ENCODE measurements around the gene MERTK.

The MERTK gene

GRCh38 chr2:112003576-112004252, 105.3 kb downstream of the MERTK start:
- ChIA-PET POLR2A (no interaction called here), CTCF (no interaction called here)
- TF ChIP-seq, protein P1, sequence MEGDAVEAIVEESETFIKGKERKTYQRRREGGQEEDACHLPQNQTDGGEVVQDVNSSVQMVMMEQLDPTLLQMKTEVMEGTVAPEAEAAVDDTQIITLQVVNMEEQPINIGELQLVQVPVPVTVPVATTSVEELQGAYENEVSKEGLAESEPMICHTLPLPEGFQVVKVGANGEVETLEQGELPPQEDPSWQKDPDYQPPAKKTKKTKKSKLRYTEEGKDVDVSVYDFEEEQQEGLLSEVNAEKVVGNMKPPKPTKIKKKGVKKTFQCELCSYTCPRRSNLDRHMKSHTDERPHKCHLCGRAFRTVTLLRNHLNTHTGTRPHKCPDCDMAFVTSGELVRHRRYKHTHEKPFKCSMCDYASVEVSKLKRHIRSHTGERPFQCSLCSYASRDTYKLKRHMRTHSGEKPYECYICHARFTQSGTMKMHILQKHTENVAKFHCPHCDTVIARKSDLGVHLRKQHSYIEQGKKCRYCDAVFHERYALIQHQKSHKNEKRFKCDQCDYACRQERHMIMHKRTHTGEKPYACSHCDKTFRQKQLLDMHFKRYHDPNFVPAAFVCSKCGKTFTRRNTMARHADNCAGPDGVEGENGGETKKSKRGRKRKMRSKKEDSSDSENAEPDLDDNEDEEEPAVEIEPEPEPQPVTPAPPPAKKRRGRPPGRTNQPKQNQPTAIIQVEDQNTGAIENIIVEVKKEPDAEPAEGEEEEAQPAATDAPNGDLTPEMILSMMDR (IDR thresholded peaks at IDR 0.05; ENCODE audit: control extremely low read depth, extremely low read depth, low read depth, missing control alignments): no peak
- no peak for DNase-seq (ENCODE audit: extremely low spot score)

DNA sequence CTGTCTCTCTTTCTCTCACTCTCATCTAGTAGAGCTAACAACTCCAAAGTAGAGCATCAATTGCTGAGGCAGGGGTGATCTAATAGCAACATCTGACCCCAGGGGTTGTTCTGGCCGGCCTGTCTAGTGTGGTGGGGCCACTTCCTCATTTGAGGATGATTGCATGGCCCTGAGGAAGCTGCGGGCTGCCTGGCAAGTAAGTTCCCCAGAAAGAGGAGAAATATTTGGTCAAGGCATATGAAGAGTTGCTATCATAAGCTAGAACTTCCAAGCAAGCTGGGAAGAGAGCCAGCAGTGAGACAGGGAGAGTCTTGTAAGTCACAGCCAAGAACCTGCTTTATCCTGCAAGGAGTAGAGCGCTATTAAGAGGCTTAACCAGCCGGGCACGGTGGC, 105.8 kb downstream of the MERTK start:
- POLR2A ChIA-PET: interaction anchor here (0.6 kb wide), 1 partner anchor 54 kb away, joined by 5 read pairs; no protein-coding TSS in a partner anchor
- peak; percentile 46 for DNase-seq (ENCODE audit: extremely low spot score)
- TF ChIP-seq, protein P1 (IDR thresholded peaks at IDR 0.05; ENCODE audit: control extremely low read depth, extremely low read depth, low read depth, missing control alignments): no peak
- CTCF ChIA-PET: no interaction called here

DNA sequence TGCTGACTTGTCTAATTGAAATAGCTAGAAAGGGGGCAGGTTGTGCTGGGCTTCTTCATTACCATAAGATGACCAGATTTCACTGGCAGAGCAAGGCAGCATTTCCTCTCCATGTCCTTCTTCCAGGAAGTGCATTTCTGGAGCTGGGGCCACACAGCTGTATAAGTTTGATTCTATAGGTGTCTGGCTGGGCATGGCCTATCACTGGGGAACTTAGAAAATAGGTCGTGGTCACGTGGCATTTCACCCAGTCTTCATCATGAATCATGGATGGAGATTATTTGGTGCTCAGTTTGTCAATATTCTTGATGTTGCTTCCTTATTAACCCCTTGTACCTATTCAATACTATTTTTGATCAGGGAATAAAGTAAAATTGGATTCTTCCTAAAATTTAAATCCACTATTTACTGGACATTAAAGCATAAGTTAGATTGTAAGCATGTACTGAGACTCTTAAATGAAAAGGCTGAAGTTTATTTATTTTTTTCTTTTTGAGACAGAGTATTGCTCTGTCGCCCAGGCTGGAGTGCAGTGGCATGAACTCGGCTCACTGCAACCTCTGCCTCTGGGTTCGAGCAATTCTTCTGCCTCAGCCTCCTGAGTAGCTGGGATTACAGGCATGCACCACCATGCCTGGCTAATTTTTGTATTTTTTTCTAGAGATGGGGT, 107.1 kb downstream of the MERTK start:
- ChIA-PET CTCF (no interaction called here), POLR2A (no interaction called here)
- no peak for DNase-seq (ENCODE audit: extremely low spot score)
- TF ChIP-seq, protein P1 (IDR thresholded peaks at IDR 0.05; ENCODE audit: control extremely low read depth, extremely low read depth, low read depth, missing control alignments): no peak

DNA sequence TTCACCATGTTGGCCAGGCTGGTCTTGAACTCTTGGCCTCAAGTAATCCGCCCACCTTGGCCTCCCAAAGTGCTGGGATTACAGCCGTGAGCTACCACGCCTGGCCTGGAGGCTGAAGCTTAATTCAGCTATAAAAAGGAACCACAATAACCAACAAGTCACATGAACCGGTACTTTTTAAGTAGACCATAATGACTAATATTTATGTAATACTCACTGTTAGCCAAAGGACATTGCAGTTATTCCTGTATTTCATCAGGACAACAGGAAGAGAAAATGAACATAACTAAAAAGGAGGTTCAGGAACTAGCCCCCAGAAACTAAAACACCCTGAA, 107.6 kb downstream of the MERTK start:
- ChIA-PET CTCF (interaction anchor here (1.2 kb wide), 1 partner anchor 8 kb away, joined by 3 read pairs; no protein-coding TSS in a partner anchor), POLR2A (no interaction called here)
- TF ChIP-seq, protein P1 (IDR thresholded peaks at IDR 0.05; ENCODE audit: control extremely low read depth, extremely low read depth, low read depth, missing control alignments): no peak
- no peak for DNase-seq (ENCODE audit: extremely low spot score)

GRCh38 chr2:112007493-112007892, 109.1 kb downstream of the MERTK start:
- DNase-seq (ENCODE audit: extremely low spot score): no peak
- TF ChIP-seq, protein P1 (IDR thresholded peaks at IDR 0.05; ENCODE audit: control extremely low read depth, extremely low read depth, low read depth, missing control alignments): no peak
- CTCF ChIA-PET: no interaction called here
- POLR2A ChIA-PET: no interaction called here

DNA sequence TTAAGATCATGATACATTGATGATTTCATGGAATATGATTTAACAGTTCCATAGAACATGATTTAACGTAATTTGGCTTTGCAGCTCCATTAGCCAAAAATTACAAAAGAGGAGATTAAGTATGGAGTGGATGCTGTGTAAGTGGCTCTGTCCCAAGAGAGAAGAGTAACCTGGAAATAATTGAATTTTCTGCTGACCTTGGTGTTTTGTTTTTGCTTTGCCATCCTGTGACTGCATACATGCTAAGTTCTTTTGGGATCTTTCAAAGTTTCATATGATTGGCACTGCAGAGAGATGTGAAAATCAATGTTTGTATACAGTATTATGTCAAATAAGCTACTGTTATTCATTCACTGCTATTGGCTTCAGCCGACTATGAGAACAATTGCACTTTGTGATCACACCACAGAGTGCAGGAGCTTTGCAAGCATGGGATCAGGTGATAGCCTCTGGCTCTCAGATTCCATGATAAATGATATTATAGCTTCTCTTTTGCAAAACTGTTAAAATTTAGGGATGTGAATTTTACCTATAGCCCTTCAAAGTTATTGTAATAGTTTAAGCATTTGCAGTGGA, 110.6 kb downstream of the MERTK start:
- ChIA-PET CTCF (interaction anchor here (1.1 to 1.6 kb wide), 2 partner anchors 10 to 22 kb away, joined by 3 to 4 read pairs; no protein-coding TSS in a partner anchor), POLR2A (no interaction called here)
- TF ChIP-seq, protein P1 (IDR thresholded peaks at IDR 0.05; ENCODE audit: control extremely low read depth, extremely low read depth, low read depth, missing control alignments): no peak
- DNase-seq (ENCODE audit: extremely low spot score): no peak
